ENCODE data around the gene NPAS4. TPM values are rescaled to one million over a fixed set of nuclear protein-coding genes. Genes with fewer than 3 reads are reported as not detected.
"Not testable (repeated sequence)": the region's sequence is repeated elsewhere in the genome, so short reads cannot be mapped to it uniquely, and the experiment has no call there.

Gene NPAS4
- total RNA-seq, 1 experiment from 2014 or later = 0.79 TPM

GRCh38 chr11:66373265-66373664 lies 47.6 kb upstream of the NPAS4 start (continued):
- TF ChIP-seq ZNF512 (CRISPR knock-in tag; IDR thresholded peaks at IDR 0.05; ENCODE audit: borderline replicate concordance) = no peak
- TF ChIP-seq ATF3 (CRISPR knock-in tag; conservative IDR thresholded peaks at IDR 0.05) = no peak
- TF ChIP-seq ZNF219 (CRISPR knock-in tag; IDR thresholded peaks at IDR 0.05; ENCODE audit: borderline replicate concordance) = no peak
- TF ChIP-seq JUN (CRISPR knock-in tag; IDR thresholded peaks at IDR 0.05) = no peak
- TF ChIP-seq MXD4 (CRISPR knock-in tag; IDR thresholded peaks at IDR 0.05; ENCODE audit: borderline replicate concordance) = no peak

GRCh38 chr11:66373690-66374287 lies 47.0 kb upstream of the NPAS4 start:
- POLR2A ChIA-PET; H3K9me3 Mint-ChIP-seq; H3K27ac Mint-ChIP-seq; DNase-seq (ENCODE audit: low spot score); H3K27me3 Mint-ChIP-seq (ENCODE audit: low read depth); ATAC-seq; H3K4me3 Mint-ChIP-seq: not testable (repeated sequence)
- Mint-ChIP-seq H3K4me1 (peaks cover 23% of the 10 kb centered on the region), H3K36me3 (peaks cover 11% of the 10 kb centered on the region)
- CTCF ChIA-PET = interaction anchor here (0.7 to 6.8 kb wide), 6 partner anchors 12 to 707 kb away, joined by 3 to 45 read pairs (median 7); partner anchors contain the start of gene B4GAT1

- 0 out of 2 replicates have a peak overlapping the region, but pooled peaks have one; percentile 65 for H3K27ac Mint-ChIP-seq
- H3K4me3 Mint-ChIP-seq; H3K27me3 Mint-ChIP-seq (ENCODE audit: low read depth); H3K36me3 Mint-ChIP-seq; DNase-seq (ENCODE audit: low spot score); H3K9me3 Mint-ChIP-seq; POLR2A ChIA-PET; H3K4me1 Mint-ChIP-seq: not testable (repeated sequence)
- ATAC-seq = peak; percentile 38; the same call in 1 of the 2 replicates
- CTCF ChIA-PET = interaction anchor here (0.6 to 4.4 kb wide), 5 partner anchors 9 to 464 kb away, joined by 3 to 29 read pairs (median 3); no protein-coding TSS in a partner anchor
Measured at GRCh38 chr11:66380264-66380663, 40.6 kb upstream of the NPAS4 start.

GRCh38 chr11:66384316-66384715 lies 36.5 kb upstream of the NPAS4 start:
- H3K36me3 Mint-ChIP-seq; H3K27ac Mint-ChIP-seq; H3K9me3 Mint-ChIP-seq; ATAC-seq; H3K4me3 Mint-ChIP-seq; DNase-seq (ENCODE audit: low spot score); POLR2A ChIA-PET: not testable (repeated sequence)
- Mint-ChIP-seq H3K4me1 (peaks cover 10% of the 10 kb centered on the region), H3K27me3 (ENCODE audit: low read depth) (peaks cover 10% of the 10 kb centered on the region)
- CTCF ChIA-PET = interaction anchor here (0.6 to 4.0 kb wide), 10 partner anchors 10 to 293 kb away, joined by 3 to 53 read pairs (median 20); partner anchors contain the start of genes MRPL11, RBM4B, RIN1 and SLC29A2

GRCh38 chr11:66386171-66387069 lies 34.4 kb upstream of the NPAS4 start:
- peaks cover 13% of the 10 kb centered on the region for H3K27me3 Mint-ChIP-seq (ENCODE audit: low read depth)
- peak; percentile 74 for ATAC-seq
- H3K27ac Mint-ChIP-seq = no peak overlapping the region
- H3K36me3 Mint-ChIP-seq = no peaks in the 10 kb centered on the region
- POLR2A ChIA-PET = interaction anchor here (0.7 to 1.9 kb wide), 4 partner anchors 15 to 94 kb away, joined by 3 to 5 read pairs (median 4); partner anchors contain the start of genes DPP3, MRPL11 and NPAS4
- H3K4me3 Mint-ChIP-seq = peak overlapping the region; percentile 64
- no peak for TF ChIP-seq MYBL2 (CRISPR knock-in tag; IDR thresholded peaks at IDR 0.05)
- no peak for TF ChIP-seq USF1 (CRISPR knock-in tag; IDR thresholded peaks at IDR 0.05)
- TF ChIP-seq ZNF121 (CRISPR knock-in tag; IDR thresholded peaks at IDR 0.05) = peak; percentile 96
- no peak for TF ChIP-seq FOXK1 (CRISPR knock-in tag; IDR thresholded peaks at IDR 0.05)
- TF ChIP-seq CTCF (IDR thresholded peaks at IDR 0.05) = peak; percentile 79
- TF ChIP-seq E2F5 (CRISPR knock-in tag; IDR thresholded peaks at IDR 0.05) = no peak
- CTCF ChIA-PET = interaction anchor here (0.5 to 4.0 kb wide), 60 partner anchors 9 to 1068 kb away, joined by 3 to 53 read pairs (median 4); partner anchors contain the start of genes B4GAT1, BBS1, BRMS1 and CCDC87
- H3K4me1 Mint-ChIP-seq = peaks cover 6% of the 10 kb centered on the region; the same call in 1 of the 2 replicates
- DNase-seq (ENCODE audit: low spot score) = peak; percentile 95
- no peaks in the 10 kb centered on the region for H3K9me3 Mint-ChIP-seq
